NK-92 (cell line): ENCODE data around the gene CACNA1S.

Experiments used
- DNase-seq: peaks from one replicate; lab custom pipeline; 2025; ENCODE audit not compliant: unreplicated experiment; lab: John Stamatoyannopoulos, UW

Gene CACNA1S

GRCh38 chr1:201093962-201094361 is 18.3 kb downstream of the CACNA1S start:
- no peak for DNase-seq

DNA sequence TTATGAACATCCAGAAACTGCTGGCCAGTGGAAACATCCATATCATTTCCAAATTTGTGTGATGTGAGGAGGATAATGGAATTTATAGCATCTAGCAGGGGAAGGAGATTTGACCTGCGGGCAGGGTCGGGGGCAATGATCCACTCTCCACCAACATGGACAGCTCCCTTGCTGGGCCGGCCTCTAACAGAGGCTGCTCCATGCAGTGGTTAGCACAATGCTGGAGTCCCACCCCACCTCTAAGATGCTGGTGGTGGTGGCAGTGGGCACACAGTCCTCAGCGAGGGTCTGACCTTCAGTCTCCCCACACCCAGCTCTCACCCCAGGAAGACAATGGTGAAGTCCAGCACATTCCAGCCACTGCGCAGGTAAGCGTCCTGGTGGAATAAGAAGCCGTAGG is 18.7 kb downstream of the CACNA1S start:
- no peak for DNase-seq

DNA sequence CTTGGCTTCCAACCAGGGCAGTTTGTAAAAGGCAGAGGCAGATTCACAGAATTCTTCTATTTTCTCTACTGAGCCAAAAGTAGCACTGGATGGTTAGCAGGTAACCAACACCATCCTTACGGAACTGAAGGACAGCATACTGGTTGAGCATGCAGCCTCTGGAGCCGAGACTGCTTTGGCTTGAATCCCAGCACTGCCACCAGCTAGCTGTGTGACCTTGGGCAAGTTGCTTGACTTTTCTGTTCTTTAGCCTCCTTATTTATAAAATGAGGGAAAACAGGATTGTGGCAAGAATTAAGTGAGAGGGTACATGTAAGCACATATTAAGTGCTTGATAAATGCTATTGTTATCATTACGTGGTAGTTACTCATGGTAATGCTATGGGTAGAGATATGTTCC is 19.5 kb downstream of the CACNA1S start:
- DNase-seq, result no peak

DNA sequence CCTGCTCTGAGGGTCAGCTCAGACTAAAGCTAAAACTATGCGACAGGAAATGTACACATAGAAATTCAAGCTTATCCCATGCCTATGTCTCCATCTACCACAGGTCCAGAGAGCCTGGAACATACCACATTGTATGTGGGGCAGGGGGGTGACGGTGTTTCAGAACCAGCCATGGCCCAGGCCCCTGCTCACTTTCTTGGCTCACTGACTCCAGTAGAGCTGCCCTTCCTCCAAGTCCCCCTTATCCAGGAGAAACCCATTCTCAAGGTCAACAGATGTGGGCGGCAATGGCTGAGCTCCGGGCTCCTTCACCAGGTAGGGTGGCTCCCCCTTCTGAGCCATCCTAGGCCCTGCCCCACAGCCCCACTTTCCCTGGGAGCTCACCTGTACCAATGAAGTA is 21.0 kb downstream of the CACNA1S start:
- DNase-seq, result no peak

- DNase-seq, result no peak
These were observed 21.7 kb downstream of the CACNA1S start for GRCh38 chr1:201090541-201090940.

DNA sequence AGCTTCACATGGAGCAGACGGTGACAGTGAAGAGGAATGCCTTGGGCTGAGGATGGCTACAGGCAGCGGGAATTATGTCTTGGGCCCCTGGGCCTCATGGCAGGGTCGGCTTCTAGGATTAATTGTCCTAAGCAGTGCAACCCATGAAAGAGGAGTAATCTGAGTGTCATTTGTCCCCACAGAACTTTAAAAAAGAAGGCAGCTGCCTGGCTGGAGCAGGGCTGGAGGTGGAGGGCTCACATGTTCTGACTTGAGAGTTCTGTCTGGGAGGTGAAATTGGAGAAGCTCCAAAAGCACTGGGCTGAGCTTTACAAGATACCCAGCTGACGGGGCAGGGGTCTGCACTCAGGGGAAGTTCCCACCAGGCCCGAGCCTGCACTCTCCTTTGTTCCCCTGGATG is 22.6 kb downstream of the CACNA1S start:
- DNase-seq, result no peak

DNA sequence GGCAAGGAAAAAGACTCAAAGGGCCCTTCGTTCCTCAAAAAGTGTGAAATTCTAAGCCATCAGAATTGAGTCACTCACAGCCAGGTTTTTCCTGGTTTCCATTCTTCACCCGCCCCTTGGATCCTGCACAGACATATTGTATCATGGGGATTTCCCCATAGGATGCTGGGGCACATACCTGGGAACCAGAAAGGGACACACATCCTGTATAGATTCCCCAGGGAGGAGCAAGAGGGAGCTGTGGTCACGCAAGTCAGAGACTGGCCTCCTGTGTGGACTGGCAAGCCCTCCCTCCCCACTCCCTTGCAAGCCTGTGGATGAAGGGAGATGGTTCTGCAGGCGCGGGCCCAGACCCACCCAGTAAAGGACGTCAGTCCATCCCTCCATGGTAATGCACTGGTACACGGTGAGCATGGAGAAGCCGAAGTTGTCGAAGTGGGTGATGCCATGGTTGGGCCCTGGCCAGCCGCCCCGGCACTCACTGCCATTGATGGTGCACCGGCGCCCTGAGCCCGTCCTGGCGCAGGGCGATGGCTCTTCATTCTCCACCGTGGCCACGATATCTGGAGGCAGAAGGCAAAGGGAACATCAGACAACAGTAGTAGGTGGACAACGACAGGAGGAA is 23.2 kb downstream of the CACNA1S start:
- DNase-seq, result no peak

DNA sequence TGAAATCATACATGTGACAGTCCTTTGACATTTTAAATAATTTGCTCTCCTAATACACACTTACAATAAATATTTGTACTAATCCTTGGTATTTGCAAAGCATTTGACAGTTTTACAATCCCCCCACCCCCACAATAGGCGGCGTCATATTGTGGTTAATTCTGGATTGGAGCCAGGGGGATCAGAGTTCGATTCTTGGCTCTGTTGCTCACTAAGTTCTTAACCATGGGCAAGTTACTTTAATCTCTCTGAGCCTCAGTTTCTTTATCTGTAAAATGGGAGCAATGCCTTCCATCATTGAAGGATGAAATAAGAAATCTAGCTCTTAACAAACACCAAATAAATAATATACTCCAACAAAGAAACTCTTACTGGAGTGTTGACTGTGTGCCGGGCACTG is 23.8 kb downstream of the CACNA1S start:
- DNase-seq, result no peak

GRCh38 chr1:201085902-201086735 is 26.1 kb downstream of the CACNA1S start:
- DNase-seq, result no peak

DNA sequence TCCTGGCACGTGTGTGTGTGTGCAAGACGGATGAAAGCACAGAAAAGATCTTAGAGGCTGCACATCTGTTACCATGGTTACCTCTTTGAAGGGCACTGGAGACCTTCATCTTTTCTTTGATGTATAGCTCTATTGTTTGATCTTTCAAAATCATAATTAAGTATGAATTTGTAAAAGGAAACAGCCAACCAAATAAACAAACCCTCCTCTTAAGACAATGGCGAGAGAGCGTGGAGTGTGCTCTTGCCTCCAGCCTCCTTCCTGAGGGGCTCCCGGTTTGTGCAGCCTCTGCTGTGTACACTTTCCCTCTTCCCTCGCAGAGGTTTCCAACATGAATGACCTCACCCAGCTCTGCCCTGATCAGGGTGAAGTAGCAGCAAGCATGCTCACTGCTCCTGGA is 27.9 kb downstream of the CACNA1S start:
- DNase-seq, result no peak

DNA sequence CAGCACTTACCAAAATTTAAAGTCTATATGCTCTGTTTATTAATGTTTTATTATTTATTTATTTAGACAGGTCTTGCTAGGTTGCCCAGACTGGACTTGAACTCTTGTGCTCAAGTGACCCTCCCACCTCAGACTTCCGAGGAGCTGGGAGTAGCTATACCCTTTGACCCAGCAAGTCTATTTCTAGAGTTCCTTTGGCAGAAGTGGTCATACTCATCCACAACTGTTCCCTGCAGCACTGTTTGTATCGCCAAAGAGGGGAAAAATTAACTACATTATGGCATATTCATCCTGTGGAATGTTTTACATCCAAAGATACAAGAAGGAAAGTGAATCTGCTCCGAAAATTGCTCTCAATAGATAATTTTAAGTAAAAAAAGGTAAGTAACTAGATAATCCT is 28.5 kb downstream of the CACNA1S start:
- DNase-seq, result no peak

DNA sequence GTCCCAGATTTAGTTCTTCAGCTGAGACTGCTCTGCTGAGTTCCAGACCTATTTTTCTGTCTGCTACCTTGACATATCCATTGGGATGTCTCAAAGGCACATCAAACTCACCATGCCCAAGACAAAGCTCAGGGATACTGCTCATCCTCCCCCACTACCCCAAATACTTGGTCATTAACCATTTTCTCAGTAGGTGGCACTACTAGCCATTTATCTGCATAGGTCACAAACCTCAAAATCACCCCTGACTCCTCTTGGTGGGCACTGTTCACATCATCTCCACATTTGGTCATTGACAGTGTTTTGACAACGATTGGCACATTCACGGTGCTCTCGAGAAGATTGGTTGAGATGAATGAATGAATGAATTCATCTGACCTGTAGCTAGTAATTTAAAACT is 32.1 kb downstream of the CACNA1S start:
- no peak for DNase-seq

DNA sequence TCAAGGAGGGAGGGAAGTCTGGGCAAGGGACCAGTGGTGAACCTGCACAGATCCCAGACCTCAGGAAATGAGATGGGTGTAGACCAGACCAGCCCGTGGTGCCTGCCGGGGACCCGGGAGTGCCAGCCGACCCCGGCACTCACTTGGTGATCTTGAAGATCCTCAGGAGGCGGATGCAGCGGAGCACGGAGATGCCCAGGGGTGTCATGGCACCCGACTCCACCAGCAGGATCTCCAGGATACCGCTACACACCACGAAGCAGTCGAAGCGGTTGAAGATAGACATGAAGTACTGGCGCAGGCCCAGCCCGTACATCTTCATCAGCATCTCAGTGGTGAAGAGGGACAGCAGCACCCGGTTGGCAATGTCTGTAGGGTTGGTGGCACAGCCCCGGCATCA is 34.5 kb downstream of the CACNA1S start:
- no peak for DNase-seq

DNA sequence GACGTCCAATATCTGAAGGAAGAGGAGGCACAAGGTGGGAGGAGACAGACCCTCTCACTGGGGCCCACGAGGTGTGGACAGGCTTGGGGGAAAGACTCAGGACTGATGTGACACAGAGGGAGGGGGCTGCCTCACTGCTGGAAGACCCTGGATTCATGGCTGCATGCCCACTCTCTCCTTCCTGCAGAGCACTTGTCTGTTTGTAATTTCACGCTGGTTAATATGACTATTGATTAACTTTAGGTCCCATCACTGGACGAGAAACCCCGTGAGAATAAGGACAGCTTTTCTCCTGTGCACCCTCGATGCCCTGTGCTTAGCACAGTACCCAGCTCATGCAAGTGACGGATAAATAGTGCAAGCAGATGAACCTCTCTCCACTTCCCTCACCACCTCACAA is 35.1 kb downstream of the CACNA1S start:
- DNase-seq, result no peak

- no peak for DNase-seq
These were observed 36.1 kb downstream of the CACNA1S start for GRCh38 chr1:201076092-201076491.

DNA sequence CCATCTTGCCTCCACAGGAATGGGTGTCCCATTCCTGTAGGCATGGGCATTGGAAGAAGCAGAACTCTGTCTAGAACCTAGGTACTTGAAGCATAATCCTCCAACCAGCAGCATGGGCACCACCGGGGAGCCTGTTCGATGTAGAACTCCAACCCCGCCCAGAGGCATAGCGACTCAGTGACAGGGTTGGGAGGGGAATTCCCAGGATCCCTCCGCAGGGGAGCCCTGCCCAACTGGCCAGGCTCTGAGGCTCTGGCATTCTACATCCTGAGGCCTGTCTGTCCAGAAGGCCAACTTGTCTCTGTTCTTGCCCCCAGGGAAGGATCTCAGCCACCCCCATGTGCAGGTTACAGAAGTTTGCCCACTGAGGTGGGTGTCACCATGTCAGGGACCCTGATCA is 38.2 kb downstream of the CACNA1S start:
- no peak for DNase-seq

DNA sequence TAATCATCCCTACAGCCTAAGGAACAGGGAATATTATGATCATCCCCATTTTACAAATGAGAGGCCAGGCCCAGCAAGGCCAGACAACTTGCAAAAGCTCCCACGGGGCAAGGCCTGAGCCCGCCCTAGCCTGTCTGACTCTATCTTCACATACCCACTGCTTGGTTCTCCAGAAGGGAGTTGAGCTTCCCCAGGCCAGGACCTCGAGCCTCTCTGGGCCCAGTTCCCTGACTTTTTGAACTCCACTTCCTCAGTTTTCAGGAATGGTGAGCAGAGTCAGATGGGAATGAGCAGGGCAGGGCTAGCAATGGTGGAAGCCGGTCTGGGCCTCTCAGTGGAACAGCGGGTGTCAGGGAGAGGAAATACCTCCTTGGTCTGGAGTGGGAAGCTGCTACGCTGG is 39.3 kb downstream of the CACNA1S start:
- no peak for DNase-seq

GRCh38 chr1:201072149-201072548 is 40.1 kb downstream of the CACNA1S start:
- no peak for DNase-seq

DNA sequence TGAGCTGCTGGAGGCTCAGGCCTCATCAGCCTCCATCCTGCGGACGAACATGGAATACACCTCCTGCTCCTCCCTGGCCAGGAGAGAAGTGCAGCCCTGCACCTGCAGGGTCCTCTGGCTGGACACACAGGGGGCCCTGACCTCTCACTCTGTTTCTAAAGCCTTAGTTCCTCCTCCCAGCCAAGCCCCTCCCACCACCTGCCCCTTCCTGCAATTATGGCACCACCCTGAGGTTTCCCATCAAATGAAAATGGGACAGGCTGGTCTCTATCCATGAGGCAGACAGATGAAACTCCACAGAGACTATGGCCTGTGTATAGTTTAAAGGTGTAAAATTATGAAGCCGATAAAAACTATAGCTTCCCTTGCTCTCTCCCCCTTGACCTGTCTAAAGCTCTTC is 42.6 kb downstream of the CACNA1S start:
- no peak for DNase-seq

- no peak for DNase-seq
These were observed 43.2 kb downstream of the CACNA1S start for GRCh38 chr1:201068976-201069375.

- DNase-seq, result no peak
These were observed 45.2 kb downstream of the CACNA1S start for GRCh38 chr1:201066986-201067385.

- DNase-seq, result no peak
These were observed 46.5 kb downstream of the CACNA1S start for GRCh38 chr1:201065686-201066085.

DNA sequence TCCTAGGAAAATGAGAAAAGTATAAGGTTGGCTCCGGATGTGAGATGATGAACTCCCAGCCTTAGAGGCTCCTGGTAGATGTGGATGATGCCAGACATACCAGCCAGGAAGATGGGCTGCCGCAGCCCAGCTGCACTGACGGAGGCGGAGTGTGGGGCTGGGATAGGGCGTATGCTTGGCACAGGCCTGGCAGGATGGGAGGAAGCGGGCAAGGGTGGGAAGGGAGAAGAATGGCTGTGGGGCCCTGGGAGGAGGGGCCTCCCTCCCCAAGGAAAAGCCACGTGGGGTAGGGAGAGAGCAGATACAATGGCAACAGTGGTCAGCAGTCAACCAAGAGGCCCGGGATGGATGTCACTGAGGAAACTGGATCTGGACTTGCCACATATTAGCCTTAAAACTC is 47.4 kb downstream of the CACNA1S start:
- DNase-seq, result no peak
